Kidney epithelial cell (primary cell): ENCODE measurements around the gene CEP112. TPM values are rescaled to one million over a fixed set of nuclear protein-coding genes. Genes with fewer than 3 reads are reported as not detected.

Experiments used
- DNase-seq: peaks from one replicate; pipeline ENCODE4 v3.0.0-alpha.2; 2010; ENCODE audit warnings: low read depth
- H3K27me3 ChIP-seq: 2 replicates; pipeline ENCODE4 v1.6.0; 2011; ENCODE audit warnings: low read length; ENCODE audit not compliant: control insufficient read depth, insufficient read depth
- H3K36me3 ChIP-seq: 2 replicates; pipeline ENCODE4 v1.5.1; 2011; ENCODE audit warnings: low read length; ENCODE audit not compliant: control insufficient read depth, insufficient read depth
- H3K4me3 ChIP-seq: 2 replicates; pipeline ENCODE4 v1.5.1; 2011; ENCODE audit warnings: low read depth, mild to moderate bottlenecking, control low read depth, low read length
- CTCF ChIP-seq: IDR thresholded peaks from 2 replicates; pipeline ENCODE4 v1.5.1; 2011; ENCODE audit warnings: mild to moderate bottlenecking, moderate library complexity, low read length, control low read depth, inconsistent platforms; ENCODE audit not compliant: insufficient read depth, poor library complexity, severe bottlenecking
- total RNA-seq: library from RNA; depleted of rRNA; stranded (reverse); fragments of >200 nt; gene quantifications from 2 replicates; pipeline ENCODE4 v1.2.3, GENCODE V29; 2015

The CEP112 gene
- total RNA-seq, 1 donor from 2014 or later: 6.5 TPM

- H3K36me3 ChIP-seq: no peaks in the 10 kb centered on the region
- DNase-seq: no peak
- no peak overlapping the region for H3K4me3 ChIP-seq
- TF ChIP-seq CTCF: no peak
- H3K27me3 ChIP-seq: no peaks in the 10 kb centered on the region
These were observed 281.1 kb downstream of the CEP112 start for GRCh38 chr17:65910836-65911235.

- H3K27me3 ChIP-seq: no peaks in the 10 kb centered on the region
- no peaks in the 10 kb centered on the region for H3K36me3 ChIP-seq
- H3K4me3 ChIP-seq: no peak overlapping the region
- DNase-seq: no peak
- no peak for TF ChIP-seq CTCF
These were observed 289.0 kb downstream of the CEP112 start for GRCh38 chr17:65902831-65903522.

- Histone ChIP-seq H3K27me3 (no peaks in the 10 kb centered on the region), H3K36me3 (no peaks in the 10 kb centered on the region), H3K4me3 (no peak overlapping the region)
- TF ChIP-seq CTCF: no peak
- DNase-seq: no peak
These were observed 289.8 kb downstream of the CEP112 start for GRCh38 chr17:65902155-65902554.

- no peak for DNase-seq
- H3K36me3 ChIP-seq: no peaks in the 10 kb centered on the region
- no peaks in the 10 kb centered on the region for H3K27me3 ChIP-seq
- no peak overlapping the region for H3K4me3 ChIP-seq
- TF ChIP-seq CTCF: no peak
These were observed 290.5 kb downstream of the CEP112 start for GRCh38 chr17:65901394-65901793.

GRCh38 chr17:65900216-65900615, 291.7 kb downstream of the CEP112 start:
- no peak for TF ChIP-seq CTCF
- no peak for DNase-seq
- Histone ChIP-seq H3K27me3 (no peaks in the 10 kb centered on the region), H3K4me3 (no peak overlapping the region), H3K36me3 (no peaks in the 10 kb centered on the region)

GRCh38 chr17:65898651-65899050, 293.3 kb downstream of the CEP112 start:
- DNase-seq: no peak
- Histone ChIP-seq H3K27me3 (no peaks in the 10 kb centered on the region), H3K36me3 (no peaks in the 10 kb centered on the region), H3K4me3 (no peak overlapping the region)
- TF ChIP-seq CTCF: no peak
